T-helper 2 cell treated with Interferon-gamma antibody and Interleukin-4, amounts not matched to agents 5 μg/mL and 100 μg/mL, for 36 hours (primary cell): ENCODE results near the gene MYH10.

Experiments
- DNase-seq: peaks from one replicate; pipeline ENCODE4 v3.0.0; 2021; ENCODE audit warnings: low spot score
- H3K27ac Mint-ChIP-seq: one replicate; pipeline ENCODE4 v1.8.0; 2021; ENCODE audit warnings: mild to moderate bottlenecking, mixed read lengths
- H3K27me3 Mint-ChIP-seq: one replicate; pipeline ENCODE4 v1.8.0; 2021; ENCODE audit warnings: low read depth, mixed read lengths
- H3K36me3 Mint-ChIP-seq: one replicate; pipeline ENCODE4 v1.8.0; 2021; ENCODE audit warnings: low read depth, mixed read lengths
- H3K4me1 Mint-ChIP-seq: one replicate; pipeline ENCODE4 v1.8.0; 2021; ENCODE audit warnings: low read depth, mixed read lengths
- H3K4me3 Mint-ChIP-seq: one replicate; pipeline ENCODE4 v1.8.0; 2022; ENCODE audit warnings: mild to moderate bottlenecking, moderate library complexity, mixed read lengths
- H3K9me3 Mint-ChIP-seq: one replicate; pipeline ENCODE4 v1.8.0; 2021; ENCODE audit warnings: mixed read lengths

MYH10 gene

GRCh38 chr17:8451933-8452614 lies 178.5 kb downstream of the MYH10 start:
- Mint-ChIP-seq H3K27ac (no peak overlapping the region), H3K4me1 (peaks cover 21% of the 10 kb centered on the region), H3K27me3 (no peaks in the 10 kb centered on the region), H3K36me3 (peaks cover 60% of the 10 kb centered on the region), H3K9me3 (no peaks in the 10 kb centered on the region), H3K4me3 (no peak overlapping the region)
- DNase-seq: no peak

- no peaks in the 10 kb centered on the region for H3K27me3 Mint-ChIP-seq
- no peak for DNase-seq
- H3K4me3 Mint-ChIP-seq: no peak overlapping the region
- no peaks in the 10 kb centered on the region for H3K9me3 Mint-ChIP-seq
- peaks cover 60% of the 10 kb centered on the region for H3K36me3 Mint-ChIP-seq
- peaks cover 17% of the 10 kb centered on the region for H3K4me1 Mint-ChIP-seq
- H3K27ac Mint-ChIP-seq: no peak overlapping the region
These were observed 182.2 kb downstream of the MYH10 start for GRCh38 chr17:8448310-8448709.

- peaks cover 56% of the 10 kb centered on the region for H3K36me3 Mint-ChIP-seq
- no peak overlapping the region for H3K27ac Mint-ChIP-seq
- no peaks in the 10 kb centered on the region for H3K27me3 Mint-ChIP-seq
These were observed 182.7 kb downstream of the MYH10 start for GRCh38 chr17:8447799-8448198.

GRCh38 chr17:8445536-8445935 lies 185.0 kb downstream of the MYH10 start:
- Mint-ChIP-seq H3K9me3 (no peaks in the 10 kb centered on the region), H3K4me3 (no peak overlapping the region), H3K4me1 (peaks cover 31% of the 10 kb centered on the region), H3K36me3 (peaks cover 44% of the 10 kb centered on the region), H3K27ac (no peak overlapping the region), H3K27me3 (no peaks in the 10 kb centered on the region)
- no peak for DNase-seq

More at GRCh38 chr17:8447799-8448198, 182.7 kb downstream of the MYH10 start:
- H3K4me3 Mint-ChIP-seq: no peak overlapping the region
- peaks cover 18% of the 10 kb centered on the region for H3K4me1 Mint-ChIP-seq
- H3K9me3 Mint-ChIP-seq: no peaks in the 10 kb centered on the region
- no peak for DNase-seq

DNA sequence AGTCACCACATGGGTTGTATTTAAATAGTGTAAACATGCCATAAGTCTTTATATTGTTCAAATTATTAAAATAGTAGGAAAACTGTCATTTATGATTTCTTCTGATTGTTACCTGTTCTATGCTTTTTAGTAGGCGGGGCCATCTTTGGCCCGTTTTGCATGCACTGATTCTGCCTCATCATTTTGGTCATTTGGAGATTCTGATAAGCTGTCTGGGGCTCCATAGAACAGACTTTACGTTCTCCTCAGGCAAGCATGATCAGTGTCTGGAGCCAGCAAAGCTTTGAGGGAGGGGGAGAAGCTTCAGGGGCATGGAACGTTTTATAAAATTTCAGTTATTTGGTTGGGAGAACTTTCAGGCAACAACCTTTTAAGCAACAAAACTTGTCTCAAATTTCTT lies 186.0 kb downstream of the MYH10 start:
- Mint-ChIP-seq H3K9me3 (no peaks in the 10 kb centered on the region), H3K27ac (no peak overlapping the region), H3K36me3 (peaks cover 44% of the 10 kb centered on the region), H3K4me1 (peaks cover 35% of the 10 kb centered on the region), H3K27me3 (no peaks in the 10 kb centered on the region), H3K4me3 (no peak overlapping the region)
- no peak for DNase-seq

GRCh38 chr17:8443756-8444155 lies 186.8 kb downstream of the MYH10 start:
- DNase-seq: no peak
- Mint-ChIP-seq H3K27ac (no peak overlapping the region), H3K9me3 (no peaks in the 10 kb centered on the region), H3K4me3 (no peak overlapping the region), H3K36me3 (peaks cover 43% of the 10 kb centered on the region), H3K4me1 (peaks cover 35% of the 10 kb centered on the region), H3K27me3 (no peaks in the 10 kb centered on the region)

DNA sequence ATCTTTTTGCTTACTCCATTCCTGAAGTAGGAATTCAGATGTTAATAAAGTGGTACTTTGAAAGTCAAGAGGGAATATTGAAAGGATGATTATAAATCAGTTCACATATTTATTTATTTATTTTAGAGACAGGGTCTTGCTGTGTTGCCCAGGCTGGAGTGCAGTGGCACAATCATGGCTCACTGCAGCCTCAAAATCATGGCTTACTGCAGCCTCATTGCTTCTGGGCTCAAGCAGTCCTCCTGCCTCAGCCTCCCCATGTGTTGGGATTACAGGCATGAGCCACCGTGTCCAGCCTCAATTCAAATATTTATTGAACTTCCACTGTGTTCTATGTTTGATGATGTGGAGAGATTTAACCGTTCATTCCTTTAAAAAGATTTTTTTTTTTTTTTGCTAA lies 188.2 kb downstream of the MYH10 start:
- Mint-ChIP-seq H3K9me3 (no peaks in the 10 kb centered on the region), H3K36me3 (peaks cover 38% of the 10 kb centered on the region), H3K4me3 (no peak overlapping the region), H3K27ac (no peak overlapping the region), H3K27me3 (no peaks in the 10 kb centered on the region), H3K4me1 (peaks cover 37% of the 10 kb centered on the region)
- DNase-seq: no peak

DNA sequence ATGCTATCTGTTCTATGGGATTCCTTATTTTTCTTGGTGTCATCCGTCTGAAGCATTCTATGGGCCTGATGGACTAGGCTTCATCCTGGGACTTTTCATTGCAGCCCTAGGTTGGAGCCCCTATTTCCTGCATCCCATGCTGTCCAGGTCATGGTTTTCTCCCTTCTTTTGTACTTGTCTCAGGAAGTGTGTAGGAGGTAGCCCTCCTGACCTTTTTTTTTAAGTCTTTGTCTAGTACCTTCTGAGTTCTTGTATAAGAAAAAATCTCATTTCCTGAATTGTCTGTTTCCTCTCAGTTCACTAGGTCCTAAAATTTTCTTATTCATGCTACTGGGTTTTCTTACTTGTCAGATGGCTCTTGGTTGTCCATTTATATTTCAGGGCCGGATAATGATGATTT lies 188.8 kb downstream of the MYH10 start:
- Mint-ChIP-seq H3K4me1 (peaks cover 40% of the 10 kb centered on the region), H3K27ac (peak overlapping the region; percentile 29), H3K4me3 (peak overlapping the region; percentile 10), H3K27me3 (no peaks in the 10 kb centered on the region), H3K9me3 (no peaks in the 10 kb centered on the region), H3K36me3 (peaks cover 37% of the 10 kb centered on the region)
- DNase-seq: no peak

DNA sequence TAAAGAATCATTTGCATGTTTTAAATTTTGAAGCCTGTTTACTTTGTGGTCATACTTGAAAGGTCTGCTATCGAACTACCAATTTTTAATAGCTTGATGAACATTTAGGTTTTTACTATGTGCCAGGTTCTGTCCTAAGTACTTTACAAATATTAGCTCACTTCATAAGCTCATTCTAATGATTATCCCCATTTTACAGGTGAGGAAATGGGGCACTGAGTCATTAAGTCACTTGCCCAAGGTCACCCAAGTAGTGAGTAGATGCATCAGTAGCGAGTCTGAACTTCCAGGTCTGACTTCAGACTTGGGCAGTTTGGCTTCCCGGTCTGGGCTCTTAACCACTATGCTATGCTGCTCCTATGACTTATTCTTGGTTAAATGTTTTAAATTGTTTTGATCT lies 190.8 kb downstream of the MYH10 start:
- Mint-ChIP-seq H3K27ac (no peak overlapping the region), H3K27me3 (no peaks in the 10 kb centered on the region), H3K4me3 (no peak overlapping the region), H3K36me3 (peaks cover 31% of the 10 kb centered on the region), H3K9me3 (no peaks in the 10 kb centered on the region), H3K4me1 (peaks cover 46% of the 10 kb centered on the region)
- DNase-seq: no peak

DNA sequence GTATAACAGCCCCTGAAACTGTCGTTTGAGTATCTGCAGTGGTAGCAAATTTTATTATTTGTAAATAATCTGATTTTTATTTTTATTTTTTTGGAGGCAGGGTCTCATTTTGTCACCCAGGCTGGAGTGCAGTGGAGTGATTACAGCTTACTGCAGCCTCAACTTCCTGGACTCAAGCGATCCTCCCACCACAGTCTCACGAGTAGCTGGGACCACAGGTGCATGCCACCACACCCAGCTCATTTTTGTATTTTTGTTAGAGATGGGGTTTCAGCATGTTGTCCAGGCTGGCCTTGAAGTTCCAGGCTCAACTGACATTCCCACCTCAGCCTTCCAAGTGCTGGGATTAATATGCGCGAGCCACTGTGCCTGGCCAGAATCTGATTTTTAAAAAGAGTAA lies 192.1 kb downstream of the MYH10 start:
- no peak overlapping the region for H3K27ac Mint-ChIP-seq
- H3K27me3 Mint-ChIP-seq: no peaks in the 10 kb centered on the region
- peaks cover 25% of the 10 kb centered on the region for H3K36me3 Mint-ChIP-seq
- no peaks in the 10 kb centered on the region for H3K9me3 Mint-ChIP-seq
- no peak overlapping the region for H3K4me3 Mint-ChIP-seq
- DNase-seq: no peak
- peaks cover 40% of the 10 kb centered on the region for H3K4me1 Mint-ChIP-seq

DNA sequence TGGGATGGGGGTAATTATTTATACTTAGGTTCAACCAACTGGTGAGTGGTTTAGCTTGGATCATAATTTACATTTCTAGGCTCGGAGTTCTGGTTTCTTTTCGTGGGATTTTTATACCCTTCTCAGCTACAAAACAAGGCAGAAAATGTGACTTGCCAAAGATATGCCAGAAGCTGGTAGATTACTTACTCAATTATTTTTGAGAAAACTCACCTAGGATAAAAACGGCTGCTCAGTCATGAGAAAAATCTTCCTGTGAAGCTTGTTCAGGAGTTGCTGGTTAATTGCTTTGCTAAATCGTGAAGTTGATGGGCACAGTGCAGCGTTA lies 193.7 kb downstream of the MYH10 start:
- H3K27ac Mint-ChIP-seq: peak overlapping the region; percentile 98
- no peaks in the 10 kb centered on the region for H3K27me3 Mint-ChIP-seq
- H3K4me3 Mint-ChIP-seq: peak overlapping the region; percentile 94
- peaks cover 23% of the 10 kb centered on the region for H3K36me3 Mint-ChIP-seq
- no peak for DNase-seq
- H3K9me3 Mint-ChIP-seq: no peaks in the 10 kb centered on the region
- peaks cover 34% of the 10 kb centered on the region for H3K4me1 Mint-ChIP-seq

DNA sequence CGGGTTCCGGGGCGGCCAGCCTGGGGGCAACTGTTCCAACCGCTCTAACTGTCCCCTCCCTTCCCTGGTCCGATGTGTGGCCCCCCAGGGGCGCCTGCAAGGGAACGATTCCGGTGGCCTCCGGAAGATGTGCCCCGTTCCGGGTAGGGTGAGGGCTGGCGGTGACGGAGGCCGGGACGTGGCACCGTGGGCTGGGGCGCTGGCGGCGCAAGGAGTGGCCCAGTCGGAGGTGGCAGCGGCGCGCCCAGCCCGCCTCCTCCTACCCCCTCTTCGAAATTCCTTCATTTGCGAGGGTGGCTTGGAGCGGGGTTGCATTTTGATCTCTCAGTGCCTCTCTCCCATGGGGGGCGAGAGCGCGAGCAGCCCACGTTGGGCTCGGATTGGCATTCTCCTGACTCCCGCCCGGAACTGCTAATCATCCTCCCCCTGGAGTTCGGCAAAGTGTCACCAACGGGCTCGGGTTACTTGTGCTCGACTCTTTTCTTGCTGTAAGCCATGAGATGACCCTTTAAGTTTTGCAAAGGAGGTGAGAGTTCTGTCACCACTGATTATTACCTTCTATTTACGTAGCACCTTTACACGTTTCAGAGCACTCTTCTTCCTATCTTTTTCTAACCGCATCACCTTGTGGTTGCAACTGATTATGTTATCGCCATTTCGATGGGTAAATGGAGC lies 194.2 kb downstream of the MYH10 start:
- no peaks in the 10 kb centered on the region for H3K9me3 Mint-ChIP-seq
- peak; percentile 69 for DNase-seq
- H3K27ac Mint-ChIP-seq: peak overlapping the region; percentile 98
- peak overlapping the region; percentile 94 for H3K4me3 Mint-ChIP-seq
- H3K36me3 Mint-ChIP-seq: peaks cover 23% of the 10 kb centered on the region
- peaks cover 30% of the 10 kb centered on the region for H3K4me1 Mint-ChIP-seq
- no peaks in the 10 kb centered on the region for H3K27me3 Mint-ChIP-seq

DNA sequence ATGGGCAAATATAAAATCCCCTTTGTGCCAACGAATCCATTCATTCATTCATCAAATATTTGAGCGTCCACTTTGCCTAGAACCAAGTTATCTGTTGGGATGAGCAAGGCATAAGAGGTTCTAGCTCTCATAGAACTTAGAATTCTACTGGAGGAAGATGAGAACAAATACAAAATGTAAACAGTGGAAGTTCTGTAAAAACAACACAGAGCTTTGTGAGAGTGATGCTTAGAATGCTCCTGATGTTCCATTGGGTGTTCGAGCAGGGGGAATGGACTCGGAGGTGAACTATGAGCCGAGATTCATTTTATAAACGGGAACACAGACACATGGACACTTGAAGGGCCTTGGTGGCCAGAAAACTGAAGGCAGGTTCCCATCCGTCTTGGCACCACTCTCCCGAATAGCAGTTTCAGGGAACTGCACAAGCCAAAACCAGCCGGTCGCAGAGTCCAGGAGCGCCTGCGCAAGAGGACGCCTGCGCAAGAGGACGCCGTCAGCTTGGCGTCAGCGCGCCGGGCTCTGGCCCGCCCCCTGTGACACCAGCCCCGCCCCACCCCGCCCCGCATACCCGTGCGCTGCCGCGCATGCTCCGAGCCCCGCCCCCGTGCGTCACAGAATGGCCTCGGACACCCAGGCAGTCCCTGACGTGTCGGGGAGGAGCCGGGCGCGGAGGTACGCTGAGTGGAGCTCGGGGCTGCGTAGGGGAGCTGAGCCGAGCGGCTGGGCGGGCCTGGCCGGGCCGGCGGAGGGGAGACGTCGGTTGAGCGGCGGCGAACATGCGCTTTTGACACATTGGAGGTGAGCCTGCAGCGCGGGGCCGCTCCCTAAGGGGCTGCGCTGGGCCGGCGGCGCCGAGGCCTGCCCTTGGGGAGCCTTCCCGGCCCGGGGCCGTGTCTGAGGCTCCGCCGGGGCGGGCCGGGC lies 195.0 kb downstream of the MYH10 start, which contains the start of gene NDEL1:
Gene NDEL1 (plus strand): TSS at position 640 of the 924 bp plus-strand sequence. CDS start 8,388 bp downstream, outside the sequence.
- peaks cover 19% of the 10 kb centered on the region for H3K36me3 Mint-ChIP-seq
- H3K27ac Mint-ChIP-seq: peak within 1 kb of the TSS; percentile 98
- peak; percentile 99 for DNase-seq
- no peaks in the 10 kb centered on the region for H3K9me3 Mint-ChIP-seq
- H3K4me1 Mint-ChIP-seq: peaks cover 24% of the 10 kb centered on the region
- no peaks in the 10 kb centered on the region for H3K27me3 Mint-ChIP-seq
- H3K4me3 Mint-ChIP-seq: peak within 1 kb of the TSS; percentile 94

GRCh38 chr17:8430966-8431365 lies 199.6 kb downstream of the MYH10 start:
- Mint-ChIP-seq H3K4me3 (no peak overlapping the region), H3K36me3 (no peaks in the 10 kb centered on the region), H3K27me3 (peaks cover 4% of the 10 kb centered on the region), H3K9me3 (no peaks in the 10 kb centered on the region), H3K4me1 (peaks cover 3% of the 10 kb centered on the region), H3K27ac (no peak overlapping the region)
- DNase-seq: no peak
